Measurements from ENCODE around the gene PLD5. TPM values are rescaled to one million over a fixed set of nuclear protein-coding genes. Genes with fewer than 3 reads are reported as not detected.
"Not testable (repeated sequence)": the region's sequence is repeated elsewhere in the genome, so short reads cannot be mapped to it uniquely, and the experiment has no call there.

Gene PLD5
- polyA plus RNA-seq, 1 of the 3 experiments (the other 2 are of a cell fraction), result 0.08 TPM

- no peak overlapping the region for H3K4me2 ChIP-seq
- no peak for DNase-seq
- no peaks in the 10 kb centered on the region for H3K27me3 ChIP-seq (ENCODE audit: insufficient read depth)
- H3K9ac ChIP-seq, result no peak overlapping the region
- H3K9me2 ChIP-seq, result no peaks in the 10 kb centered on the region
- H3K9me3 ChIP-seq, result peaks cover 8% of the 10 kb centered on the region
- H3K79me2 ChIP-seq (ENCODE audit: insufficient read depth), result no peaks in the 10 kb centered on the region
- H3K4me3 ChIP-seq (ENCODE audit: low read depth in 2 of 2, low read length in 1 of 2), result no peak overlapping the region
- POLR2A ChIA-PET, result no interaction called here
- no peak overlapping the region for H2AFZ ChIP-seq (ENCODE audit: low read depth)
- H3F3A ChIP-seq (replicated peaks; ENCODE audit: insufficient read depth), result no peaks in the 10 kb centered on the region
- H4K20me1 ChIP-seq (ENCODE audit: insufficient read depth), result no peaks in the 10 kb centered on the region
- WGBS (ENCODE audit: low lambda C conversion rate), result 51% methylated on average over 4 of the region's 4 CpGs
- TF ChIP-seq FOSL2 (IDR thresholded peaks at IDR 0.05; ENCODE audit: borderline replicate concordance, low read depth) (no peak), IRF3 (IDR thresholded peaks at IDR 0.05; ENCODE audit: low read depth, low read length) (no peak), RFX5 (IDR thresholded peaks at IDR 0.05; ENCODE audit: low read length) (no peak), TEAD4 (IDR thresholded peaks at IDR 0.05; ENCODE audit: borderline replicate concordance, insufficient read depth) (no peak), RXRA (IDR thresholded peaks at IDR 0.05; ENCODE audit: borderline replicate concordance, low read depth) (no peak), YY1 (IDR thresholded peaks at IDR 0.05; ENCODE audit: low read depth) (no peak), SMC3 (IDR thresholded peaks at IDR 0.05; ENCODE audit: low read depth, low read length) (no peak), TCF12 (IDR thresholded peaks at IDR 0.05) (no peak), NRF1 (IDR thresholded peaks at IDR 0.05; ENCODE audit: low read depth, low read length) (no peak), ELF1 (IDR thresholded peaks at IDR 0.05) (no peak), GATA2 (CRISPR knock-in tag; IDR thresholded peaks at IDR 0.05) (no peak), MXI1 (IDR thresholded peaks at IDR 0.05; ENCODE audit: low read depth, low read length) (no peak), EZH2phosphoT487 (IDR thresholded peaks at IDR 0.05; ENCODE audit: borderline replicate concordance, low read depth) (no peak), EP300 (IDR thresholded peaks at IDR 0.05; ENCODE audit: borderline replicate concordance in 1 of 2, low read depth in 1 of 2, low read length in 1 of 2) (no peak), USF2 (IDR thresholded peaks at IDR 0.05; ENCODE audit: borderline replicate concordance, low read depth, low read length) (no peak), CTCF (IDR thresholded peaks at IDR 0.05) (no peak), NFIC (IDR thresholded peaks at IDR 0.05; ENCODE audit: borderline replicate concordance) (no peak)
- CTCF ChIA-PET, result interaction anchor here (1.2 kb wide), 1 partner anchor 22 kb away, joined by 3 read pairs; no protein-coding TSS in a partner anchor
- H3K36me3 ChIP-seq (replicated peaks in 1 of 2; ENCODE audit: control insufficient read depth in 1 of 2, insufficient read depth in 2 of 2, low read length in 1 of 2), result no peaks in the 10 kb centered on the region
- H3K4me1 ChIP-seq (ENCODE audit: control insufficient read depth in 1 of 2, insufficient read depth in 2 of 2, low read depth in 1 of 2, low read length in 1 of 2), result no peaks in the 10 kb centered on the region
- no peak overlapping the region for H3K27ac ChIP-seq (ENCODE audit: low read depth in 2 of 2, low read length in 1 of 2)
These were observed 339.5 kb downstream of the PLD5 start for GRCh38 chr1:242184955-242185354.

- H3K27me3 ChIP-seq (ENCODE audit: insufficient read depth); H3K4me1 ChIP-seq (ENCODE audit: control insufficient read depth in 1 of 2, insufficient read depth in 2 of 2, low read depth in 1 of 2, low read length in 1 of 2); H3F3A ChIP-seq (replicated peaks; ENCODE audit: insufficient read depth); H2AFZ ChIP-seq (ENCODE audit: low read depth); H3K4me3 ChIP-seq (ENCODE audit: low read depth in 2 of 2, low read length in 1 of 2); DNase-seq; H3K9ac ChIP-seq; POLR2A ChIA-PET; H3K79me2 ChIP-seq (ENCODE audit: insufficient read depth); H3K27ac ChIP-seq (ENCODE audit: low read depth in 2 of 2, low read length in 1 of 2); CTCF ChIA-PET; H3K36me3 ChIP-seq (replicated peaks in 1 of 2; ENCODE audit: control insufficient read depth in 1 of 2, insufficient read depth in 2 of 2, low read length in 1 of 2); H4K20me1 ChIP-seq (ENCODE audit: insufficient read depth); H3K9me2 ChIP-seq; H3K9me3 ChIP-seq; H3K4me2 ChIP-seq: not testable (repeated sequence)
- 26% methylated on average over 5 of the region's 5 CpGs for WGBS (ENCODE audit: low lambda C conversion rate)
These were observed 344.7 kb downstream of the PLD5 start for GRCh38 chr1:242179767-242180166.
